Right lung (tissue), 5 donors: ENCODE measurements around the gene RNF144A. TPM values are rescaled to one million over a fixed set of nuclear protein-coding genes. Genes with fewer than 3 reads are reported as not detected.
"Not testable (repeated sequence)": the region's sequence is repeated elsewhere in the genome, so short reads cannot be mapped to it uniquely, and the experiment has no call there.

Experiments
- DNase-seq, 2 donors: peaks; one replicate each; pipeline ENCODE4 v3.0.0-alpha.2; 2013
- polyA plus RNA-seq, 5 donors: library from polyadenylated mRNA; unstranded; fragments of 120-200 nt; gene quantifications; one replicate each; pipeline versions ENCODE4 v1.2.1 to v1.2.3, GENCODE V29; 2013; ENCODE audit warnings: inconsistent platforms in 1 of 5, low replicate concordance in 1 of 5; ENCODE audit not compliant: insufficient read length in 5 of 5, insufficient read depth in 1 of 5

RNF144A gene
- polyA plus RNA-seq, 5 donors, result 22.8 to 35.4 (median 31.4) TPM

DNA sequence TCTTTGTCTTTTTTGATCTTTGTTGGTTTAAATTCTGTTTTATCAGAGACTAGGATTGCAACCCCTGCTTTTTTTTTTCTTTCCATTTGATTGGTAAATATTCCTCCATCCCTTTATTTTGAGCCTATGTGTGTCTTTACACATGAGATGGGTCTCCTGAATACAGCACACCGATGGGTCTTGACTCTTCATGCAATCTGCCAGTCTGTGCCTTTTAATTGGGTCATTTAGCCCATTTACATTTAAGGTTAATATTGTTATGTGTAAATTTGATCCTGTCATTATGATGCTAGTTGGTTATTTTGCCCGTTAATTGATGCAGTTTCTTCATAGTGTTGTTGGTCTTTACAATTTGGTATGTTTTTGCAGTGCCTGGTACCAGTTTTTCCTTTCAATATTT, 14.6 kb upstream of the RNF144A start:
- DNase-seq, result not testable (repeated sequence)

DNA sequence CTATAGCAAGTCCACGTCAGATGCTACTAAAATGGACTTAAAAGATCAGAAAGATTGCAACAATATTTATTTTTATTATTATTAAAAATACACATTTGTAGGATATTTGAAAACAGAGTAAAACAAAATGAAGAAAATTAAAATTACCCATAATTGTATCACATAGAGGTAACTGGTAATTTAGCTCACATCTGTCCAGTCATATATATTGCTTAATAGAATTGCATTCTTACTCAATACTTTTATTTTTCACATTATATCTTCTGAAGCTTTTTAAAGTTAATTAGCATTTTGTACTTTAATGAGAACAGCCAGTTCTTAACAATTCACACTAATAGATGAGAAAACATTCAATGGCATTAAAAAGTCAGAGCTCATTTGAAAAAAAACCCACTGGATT, 11.5 kb upstream of the RNF144A start:
- no peak for DNase-seq

DNA sequence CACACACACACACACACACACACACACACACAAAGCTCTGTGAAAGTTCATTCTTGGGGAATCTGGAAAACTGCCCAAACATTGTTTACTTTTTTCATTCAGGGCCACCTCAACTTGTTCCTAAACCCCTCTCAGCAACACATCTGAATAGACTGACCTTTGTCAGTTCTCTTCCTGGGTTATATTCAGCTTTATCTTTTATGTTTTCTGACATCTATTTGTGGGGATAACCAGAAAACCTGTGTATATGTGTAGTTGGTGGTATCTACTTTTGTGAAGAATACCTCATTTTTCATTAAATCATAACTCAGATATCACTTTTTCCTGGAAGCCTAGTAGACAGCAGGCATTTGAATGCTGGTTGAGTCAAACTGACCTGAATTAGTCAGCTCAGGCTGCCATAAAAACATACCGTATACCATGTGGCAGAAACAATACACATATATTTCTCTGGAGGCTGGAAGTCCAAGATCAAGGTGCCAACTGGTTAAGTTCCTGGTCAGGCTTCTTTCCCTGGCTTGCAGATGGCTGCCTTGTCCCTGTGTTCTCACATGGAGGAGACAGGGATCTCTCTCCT, 11.0 kb upstream of the RNF144A start:
- no peak for DNase-seq

DNA sequence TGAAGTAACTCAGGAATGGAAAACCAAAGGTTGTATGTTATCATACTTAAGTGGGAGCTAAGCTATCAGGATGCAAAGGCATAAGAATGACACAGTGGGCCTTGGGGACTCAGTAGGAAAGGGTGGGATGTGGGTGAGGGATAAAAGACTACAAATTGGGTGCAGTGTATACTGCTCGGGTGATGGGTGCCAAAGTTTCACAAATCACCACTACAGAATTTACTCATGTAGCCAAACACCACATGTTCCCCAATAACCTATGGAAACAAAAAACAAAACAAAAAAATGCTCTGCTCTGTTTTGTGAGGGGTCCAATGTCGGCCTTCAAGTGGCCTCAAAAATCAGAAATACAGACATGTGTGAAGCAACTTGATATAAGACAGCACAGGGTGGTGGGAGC, 8.9 kb upstream of the RNF144A start:
- no peak for DNase-seq

DNA sequence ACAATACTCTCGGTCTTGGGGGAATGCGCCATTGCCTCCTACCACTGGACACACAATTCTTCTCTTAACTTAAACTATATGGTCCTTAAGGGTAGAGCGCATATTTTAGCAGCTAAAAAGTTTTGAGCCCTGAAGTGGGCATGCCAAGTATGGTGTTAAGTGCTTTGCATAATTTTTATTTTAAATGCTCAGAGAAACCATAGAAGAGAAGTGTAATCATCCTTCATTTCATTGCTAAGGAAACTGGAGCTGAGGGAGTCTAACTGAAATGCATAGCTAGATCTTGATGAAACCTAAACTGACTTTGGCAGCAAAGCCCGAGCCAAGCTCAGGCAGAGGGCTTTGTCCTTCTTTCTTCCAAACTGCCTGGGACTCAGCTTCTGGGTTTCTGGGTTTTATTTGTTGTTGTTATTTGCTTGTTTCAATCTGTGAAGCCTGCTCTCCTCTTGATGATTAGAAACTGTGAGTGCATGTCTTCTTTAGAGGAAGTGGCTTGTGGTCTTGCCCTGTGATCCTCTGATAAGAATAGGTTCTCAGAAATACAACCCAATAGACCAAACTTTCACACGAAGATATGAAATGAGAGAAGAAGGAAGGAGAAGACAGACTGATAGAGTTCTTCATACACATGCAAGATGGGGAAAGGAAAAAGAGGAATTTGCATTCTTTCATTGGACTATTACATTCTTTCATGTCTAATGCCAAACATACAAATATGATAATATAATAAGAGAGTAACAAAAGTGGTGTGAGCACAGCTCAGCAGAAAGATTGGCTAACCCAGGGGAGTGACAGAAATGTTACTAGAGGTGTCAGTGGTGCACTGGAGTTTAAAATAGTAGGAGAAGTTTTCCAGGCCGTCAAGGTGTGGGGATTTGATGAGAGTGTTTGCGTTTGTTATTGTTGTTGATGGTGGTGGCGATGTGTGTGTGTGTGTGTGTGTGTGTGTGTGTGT, 7.5 kb upstream of the RNF144A start:
- DNase-seq, result no peak

DNA sequence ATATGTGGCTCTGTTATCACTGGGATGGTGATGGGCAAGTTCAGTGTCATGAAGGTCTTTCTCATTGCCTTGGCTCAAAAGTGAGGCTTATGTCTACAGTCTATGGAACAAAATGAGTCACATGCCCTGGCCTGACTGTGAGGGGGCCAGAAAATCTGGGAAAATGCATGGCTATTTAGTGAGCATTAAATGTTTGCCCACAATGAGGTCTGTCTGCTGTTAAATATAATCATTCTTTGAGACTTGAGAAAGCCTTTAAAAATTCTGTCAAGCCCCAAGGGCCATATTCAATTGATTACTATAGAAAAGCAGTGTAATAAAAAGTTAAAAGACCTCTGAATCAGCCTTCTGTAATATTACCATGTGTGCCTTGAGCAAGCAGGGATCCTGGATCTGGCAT, 5.5 kb upstream of the RNF144A start:
- no peak for DNase-seq

DNA sequence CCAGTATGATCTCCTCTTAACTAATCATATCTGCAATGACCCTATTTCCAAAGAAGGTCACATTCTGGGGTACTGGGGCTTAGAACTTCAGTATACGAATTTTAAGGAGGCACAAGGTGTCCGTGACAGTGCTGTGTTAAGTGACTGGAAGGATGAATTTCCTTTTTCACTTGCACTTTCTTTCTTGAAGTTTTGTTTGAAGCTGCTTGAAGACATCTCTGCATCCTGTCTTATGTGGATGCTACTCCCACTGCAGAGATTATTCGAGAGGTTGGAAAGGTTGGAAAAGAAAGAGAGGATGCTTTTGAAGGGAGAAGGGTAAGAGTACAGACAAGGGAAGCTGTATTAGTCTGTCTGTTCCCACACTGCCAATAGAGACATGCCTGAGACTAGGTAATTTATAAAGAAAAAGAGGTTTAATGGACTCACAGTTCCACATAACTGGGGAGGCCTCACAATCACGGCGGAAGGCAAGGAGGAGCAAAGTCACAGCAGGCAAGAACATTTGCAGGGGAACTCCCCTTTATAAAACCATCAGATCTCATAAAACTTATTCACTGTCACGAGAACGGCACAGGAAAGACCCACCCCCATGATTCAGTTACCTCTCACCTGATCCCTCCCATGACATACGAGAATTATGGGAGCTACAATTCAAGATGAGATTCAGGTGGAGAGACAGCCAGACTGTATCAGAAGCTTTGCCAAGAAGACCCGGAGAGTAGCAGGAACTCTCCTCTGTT, 3.6 kb upstream of the RNF144A start:
- DNase-seq, result no peak

DNA sequence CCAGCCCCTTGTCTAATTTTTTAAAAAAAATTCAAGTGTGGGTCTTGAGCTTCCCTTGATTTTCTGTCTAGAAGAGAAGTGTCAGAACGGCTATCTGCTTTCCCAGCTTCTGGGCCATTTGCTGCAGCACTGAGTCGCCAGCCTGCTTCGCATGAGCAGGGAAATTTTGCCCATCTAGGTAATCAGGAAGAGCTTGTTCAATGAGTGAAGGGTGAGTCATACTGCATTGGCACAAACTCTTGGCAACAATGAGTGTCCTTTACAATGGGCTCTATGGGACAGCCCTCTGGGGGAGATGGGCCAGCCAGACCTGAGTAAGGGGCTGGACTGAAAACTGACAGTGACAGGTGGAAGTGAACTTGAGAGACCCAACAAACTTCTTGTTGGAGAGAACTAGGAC, 2.4 kb upstream of the RNF144A start:
- no peak for DNase-seq

DNA sequence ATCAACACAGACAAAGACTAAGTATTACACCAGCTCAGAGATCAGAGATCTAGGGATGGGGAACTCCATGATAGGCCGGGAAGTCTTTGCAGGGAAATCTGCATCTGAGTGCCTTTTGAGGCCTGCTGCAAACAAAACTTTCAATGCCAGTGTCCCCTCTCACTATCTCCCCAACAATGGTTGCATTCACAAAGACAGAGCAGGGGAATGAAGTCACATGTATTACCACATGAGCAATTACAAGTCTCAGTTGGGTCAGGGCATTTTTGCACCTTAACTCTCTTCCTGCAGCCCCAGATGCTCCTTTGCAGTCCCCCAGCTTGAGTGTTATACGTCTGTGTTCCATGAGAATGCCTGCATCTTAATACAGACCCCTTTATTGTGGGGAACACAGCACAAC, 1.8 kb upstream of the RNF144A start:
- no peak for DNase-seq

DNA sequence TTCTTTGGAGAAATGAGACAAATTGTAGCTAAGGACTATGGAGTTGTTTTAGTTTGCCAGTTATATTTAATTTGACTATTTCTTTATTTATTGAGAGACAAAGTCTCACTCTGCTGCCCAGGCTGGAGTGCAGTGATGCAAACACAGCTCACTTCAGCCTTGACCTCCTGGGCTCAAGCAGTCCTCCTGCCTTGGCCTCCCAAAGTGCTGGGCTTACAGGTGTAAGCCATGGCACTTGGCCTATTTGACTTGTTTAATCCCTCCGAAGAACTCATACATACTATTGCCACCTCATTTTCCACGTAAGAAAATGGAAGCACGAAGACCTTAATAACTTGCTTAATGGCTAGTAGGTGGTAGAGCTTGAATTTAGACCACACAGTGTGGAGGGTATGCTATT, 988 bp upstream of the RNF144A start:
- DNase-seq, result no peak

DNA sequence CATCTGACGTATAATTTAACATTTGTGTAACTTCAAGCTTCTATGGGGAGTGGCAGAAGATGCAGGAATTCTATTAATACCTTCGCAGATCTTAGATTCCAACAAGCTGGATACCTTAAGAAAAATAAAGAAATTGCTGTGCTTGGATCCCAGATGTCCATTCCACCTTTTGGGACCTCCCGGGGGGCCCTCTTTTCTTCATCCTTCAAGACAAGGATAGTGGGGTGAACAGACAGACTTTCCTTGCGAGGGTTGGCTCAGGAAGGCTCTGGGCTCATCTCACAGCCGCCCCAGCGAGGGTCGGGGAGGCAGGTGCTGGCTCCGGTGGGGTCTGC, 509 bp upstream of the RNF144A start:
- no peak for DNase-seq

DNA sequence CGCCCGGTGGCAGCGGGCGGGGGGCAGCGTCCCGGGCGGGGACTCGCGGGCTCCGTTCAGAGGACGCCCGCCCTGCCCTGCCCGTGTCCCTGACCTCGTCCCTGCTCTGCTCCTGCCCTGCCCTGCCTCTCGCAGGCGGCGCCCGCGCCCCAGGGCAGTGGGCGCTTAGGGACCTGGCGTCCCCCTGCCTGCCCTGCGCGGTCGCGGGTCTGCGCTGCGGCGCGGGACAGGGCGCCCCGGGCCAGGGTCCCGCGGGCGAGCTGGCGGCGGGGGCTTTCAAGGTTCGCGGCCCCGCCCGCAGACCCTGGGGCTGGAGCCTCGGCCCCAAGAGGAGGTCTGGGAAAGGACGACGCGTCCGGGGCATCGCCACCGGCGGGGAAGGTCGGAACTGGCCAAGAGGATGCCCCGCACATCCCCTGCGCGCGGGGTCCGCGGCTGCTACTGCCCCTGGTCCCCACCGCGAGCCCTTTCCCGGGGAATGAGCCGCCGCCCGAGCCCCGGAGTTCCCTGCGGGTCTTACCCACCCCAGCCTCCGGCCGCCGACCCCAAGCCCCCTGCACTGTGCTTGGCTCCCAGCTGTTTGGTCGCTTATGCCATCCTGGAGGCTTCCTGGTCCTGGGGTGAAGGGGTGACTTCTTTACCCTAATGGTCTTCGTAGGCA, 679 bp downstream of the RNF144A start:
- no peak for DNase-seq

DNA sequence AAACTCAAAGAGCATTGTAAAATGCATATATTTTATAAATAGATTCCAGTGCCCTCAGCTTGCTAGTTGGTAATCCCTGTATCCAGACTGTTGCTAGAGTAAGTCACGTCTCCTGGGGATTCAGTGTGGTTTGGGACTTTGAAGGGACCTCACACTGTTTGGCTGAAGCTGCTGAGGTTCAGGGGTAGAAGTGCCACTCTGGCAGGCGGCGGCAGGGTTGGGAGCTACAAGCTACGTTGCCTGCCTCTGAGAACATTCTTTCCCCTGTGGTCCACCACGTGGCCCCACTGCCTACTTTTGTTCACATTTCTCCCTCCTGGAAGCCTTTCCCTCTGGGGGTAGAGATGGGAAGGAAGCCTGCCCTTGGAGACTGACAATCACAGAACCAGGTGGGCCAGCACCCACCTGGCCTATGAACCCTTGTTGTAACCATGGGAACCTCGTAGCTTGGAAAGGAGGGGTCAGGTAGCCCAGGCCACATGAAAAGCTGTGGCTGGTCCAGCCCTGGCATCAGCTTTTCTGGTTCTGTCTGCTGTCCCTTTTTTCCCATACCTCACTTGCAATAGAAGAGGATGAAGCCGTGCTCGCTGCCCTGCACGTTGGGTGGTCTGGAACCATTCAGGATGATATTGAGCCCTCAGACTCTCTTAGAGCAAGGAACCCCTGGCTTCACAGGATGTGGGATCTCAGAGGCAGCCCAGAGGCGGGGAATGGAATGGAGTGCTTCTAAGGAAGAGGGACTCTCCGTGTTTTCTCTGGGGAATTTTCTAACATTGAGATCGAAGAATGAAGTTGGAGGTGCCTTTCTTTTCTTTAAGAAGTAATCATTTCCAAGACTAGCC, 2.9 kb downstream of the RNF144A start:
- DNase-seq, result no peak

DNA sequence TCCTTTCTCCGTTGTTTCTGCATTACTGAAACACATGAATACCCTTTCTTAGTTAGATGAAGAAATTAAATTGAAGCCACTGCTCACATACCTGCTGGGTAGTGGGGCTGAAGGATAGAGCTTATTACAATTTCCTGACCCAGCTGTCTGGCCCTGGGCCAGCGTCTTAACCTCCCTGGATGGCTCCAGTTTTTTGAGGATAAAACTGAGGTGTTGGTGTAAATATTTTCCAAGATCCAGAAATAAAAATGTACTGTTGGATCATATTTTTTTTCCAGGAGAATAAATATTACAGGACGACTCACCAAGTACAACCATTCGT, 3.5 kb downstream of the RNF144A start:
- DNase-seq, result no peak

DNA sequence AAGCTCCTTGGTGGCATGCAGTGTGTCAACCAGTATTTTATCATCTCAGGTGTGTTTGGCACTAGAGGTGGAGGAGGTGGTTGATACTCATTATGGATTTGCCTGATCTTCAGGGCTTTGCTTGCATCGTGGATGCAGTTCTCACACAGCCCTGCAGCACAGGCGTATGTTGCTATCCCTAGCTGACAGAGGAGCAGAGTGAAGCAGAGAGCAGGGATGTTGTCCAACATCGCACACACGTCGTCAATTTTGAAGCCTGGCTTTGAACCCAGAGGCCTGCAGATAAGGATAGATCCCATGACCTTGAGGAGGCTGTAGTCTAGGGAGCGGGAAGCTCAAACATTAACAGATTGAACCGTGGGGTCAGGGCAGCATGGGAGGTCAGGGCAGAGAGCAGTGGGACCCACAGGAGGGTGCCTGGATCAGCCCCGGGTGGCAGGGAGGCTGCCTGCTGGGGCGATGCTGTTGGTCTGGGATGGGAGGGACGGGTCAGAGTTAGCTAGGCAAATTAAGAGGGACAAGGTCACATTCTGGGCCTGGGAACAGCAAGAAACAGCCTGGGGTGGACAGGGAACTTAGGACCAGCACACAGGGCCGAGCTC, 4.2 kb downstream of the RNF144A start:
- DNase-seq, result no peak

DNA sequence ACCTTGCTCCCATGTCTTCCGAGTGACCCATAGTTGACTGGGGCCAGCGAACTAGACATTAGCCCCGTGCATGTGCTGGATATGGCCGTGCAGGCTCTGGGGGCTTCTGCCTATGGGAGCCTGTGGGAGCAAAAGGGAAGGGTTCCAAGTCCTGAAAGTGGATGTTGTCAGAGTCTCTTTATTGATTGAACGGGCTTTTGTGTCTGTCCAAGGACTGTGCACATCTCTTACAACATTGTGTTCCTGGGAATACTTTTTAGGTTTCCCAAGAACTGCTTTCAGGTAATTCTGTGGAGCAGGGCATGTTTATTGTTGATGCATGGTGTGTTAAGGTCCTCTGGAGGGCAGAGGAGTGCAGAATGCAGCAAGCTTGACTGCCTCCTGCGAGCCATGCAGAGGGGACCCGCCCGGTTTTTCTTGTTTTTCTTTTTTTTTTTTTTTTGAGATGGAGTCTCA, 5.0 kb downstream of the RNF144A start:
- no peak for DNase-seq

DNA sequence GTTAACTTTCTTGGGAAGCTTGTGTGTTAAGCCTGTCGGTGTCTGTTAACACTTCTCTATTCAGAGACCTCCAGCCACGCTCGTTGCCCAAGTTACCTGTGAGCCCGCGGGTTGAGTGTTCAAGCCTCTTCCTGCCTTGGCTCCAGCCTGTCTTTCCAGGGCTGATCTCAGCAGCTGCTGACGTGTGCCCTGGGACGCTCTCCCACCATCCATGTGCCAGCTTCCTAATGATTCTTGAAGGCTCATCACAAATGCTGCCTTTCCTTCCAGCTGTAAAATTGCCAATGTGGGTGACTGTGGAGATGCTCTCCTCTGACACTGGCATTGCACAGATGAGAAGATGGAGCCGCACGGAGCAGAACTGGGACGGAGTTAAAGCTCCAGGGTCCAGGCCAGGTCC, 6.1 kb downstream of the RNF144A start:
- DNase-seq, result no peak

DNA sequence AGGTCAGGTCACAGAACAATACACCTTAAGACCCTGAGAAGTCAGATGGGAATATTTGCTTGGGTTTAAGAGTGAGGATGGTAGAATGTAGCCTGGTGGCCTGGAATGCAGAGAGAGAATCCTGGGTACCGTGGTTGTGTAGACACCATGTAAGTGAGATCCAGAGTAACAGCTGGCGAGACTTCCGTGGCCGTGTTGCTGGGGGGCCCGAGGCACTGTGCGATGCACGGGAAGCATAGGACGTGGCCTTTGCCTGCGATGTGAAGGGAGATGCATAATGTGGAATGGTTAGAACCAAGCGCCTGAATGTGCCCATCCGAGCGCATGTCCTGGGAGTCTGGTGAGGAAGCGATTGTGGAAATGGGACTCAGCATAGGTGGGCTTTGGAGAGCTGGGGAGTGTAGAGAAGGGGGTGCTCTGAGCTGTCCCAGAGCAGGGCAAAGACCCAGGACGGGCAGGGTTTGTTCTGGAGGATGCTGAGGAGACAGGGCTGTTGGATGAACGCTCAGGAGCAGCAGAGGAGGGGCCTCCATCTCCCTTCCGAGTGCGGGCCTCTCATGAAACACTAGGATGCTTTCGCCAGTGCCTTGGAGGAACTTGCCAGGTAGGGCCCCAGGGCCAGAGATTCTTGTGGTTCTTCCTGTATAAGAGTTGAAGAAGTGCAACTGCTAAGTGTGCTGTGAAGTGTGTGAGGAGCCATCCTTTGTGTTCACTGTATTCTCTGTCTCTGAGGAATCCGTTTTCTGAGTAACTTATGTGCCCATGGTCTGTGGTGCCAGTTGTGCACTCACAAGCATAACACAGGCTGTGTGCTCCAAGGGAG, 7.1 kb downstream of the RNF144A start:
- DNase-seq, result no peak

DNA sequence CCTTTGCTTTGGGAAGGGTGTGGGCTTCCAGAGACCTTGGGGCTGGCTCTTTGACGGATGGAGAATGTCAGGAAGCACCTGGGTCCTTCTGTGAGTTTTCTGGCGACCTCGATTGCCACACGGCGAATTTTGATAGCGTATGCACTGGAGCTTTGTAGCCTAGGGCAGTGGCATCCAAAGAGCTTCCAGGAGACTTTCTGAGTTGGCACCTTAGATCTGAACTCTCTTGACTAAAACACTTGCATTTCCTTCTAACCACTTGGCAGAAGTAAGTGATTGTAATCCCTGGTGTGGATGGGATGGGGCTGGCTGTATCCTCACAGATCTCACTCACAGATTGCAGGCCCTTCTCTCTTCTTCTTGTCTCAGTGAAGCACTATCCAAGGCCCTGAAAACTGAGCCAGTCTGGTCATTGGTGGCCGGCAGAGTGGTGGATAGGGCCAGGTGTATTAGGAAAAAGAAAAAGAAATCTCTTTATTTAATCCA, 7.8 kb downstream of the RNF144A start:
- DNase-seq, result no peak
